ENCODE results near the gene TRIM73.
"Not testable (repeated sequence)": the region's sequence is repeated elsewhere in the genome, so short reads cannot be mapped to it uniquely, and the experiment has no call there.

DNA sequence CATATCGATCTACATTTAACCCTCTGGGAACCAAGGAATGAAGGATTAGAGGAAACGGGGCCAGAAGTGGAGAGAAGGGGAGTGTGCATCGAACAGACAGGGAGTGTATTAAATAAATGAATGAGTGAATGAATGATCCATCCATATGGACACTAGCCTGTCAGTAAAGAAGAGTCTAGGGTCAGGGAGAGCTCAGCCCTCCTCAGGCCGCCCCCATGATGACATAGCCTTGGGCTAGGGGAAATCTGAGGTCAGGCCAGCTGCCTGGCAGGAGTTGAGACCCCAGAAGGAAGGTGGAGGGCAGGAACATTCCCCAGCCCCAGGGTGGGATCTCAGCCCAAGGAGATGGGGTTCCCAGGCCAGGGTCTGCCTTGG lies 21.3 kb upstream of the TRIM73 start:
- TF ChIP-seq CTCF, POLR2A (IDR thresholded peaks at IDR 0.05): not testable (repeated sequence)
